Mucosa of rectum (tissue), 2 donors: ENCODE data around the gene C6orf89.

ENCODE experiments used
- H3K27ac ChIP-seq, 2 donors: one replicate each; pipeline ENCODE4 v1.7.0; 2013; ENCODE audit warnings: inconsistent platforms in 2 of 2, low read depth in 2 of 2, low read length in 2 of 2
- H3K27me3 ChIP-seq, 2 donors: one replicate each; pipeline ENCODE4 v1.7.0; 2013; ENCODE audit warnings: low read length in 2 of 2; ENCODE audit not compliant: control insufficient read depth in 2 of 2, insufficient read depth in 2 of 2
- H3K36me3 ChIP-seq, 2 donors: one replicate each; pipeline ENCODE4 v1.7.0; 2013; ENCODE audit warnings: low read length in 2 of 2; ENCODE audit not compliant: control insufficient read depth in 2 of 2, insufficient read depth in 2 of 2
- H3K4me1 ChIP-seq, 2 donors: one replicate each; pipeline ENCODE4 v1.7.0; 2013; ENCODE audit warnings: low read length in 2 of 2, mild to moderate bottlenecking in 1 of 2; ENCODE audit not compliant: control insufficient read depth in 2 of 2, insufficient read depth in 2 of 2
- H3K4me3 ChIP-seq, 2 donors: one replicate each; pipeline ENCODE4 v1.7.0; 2013; ENCODE audit warnings: low read length in 2 of 2
- H3K9ac ChIP-seq, 2 donors: one replicate each; pipeline ENCODE4 v1.7.0; 2013; ENCODE audit warnings: low read length in 2 of 2, low read depth in 1 of 2, mild to moderate bottlenecking in 1 of 2
- H3K9me3 ChIP-seq, 2 donors: one replicate each; pipeline ENCODE4 v1.7.0; 2013; ENCODE audit warnings: low read length in 2 of 2; ENCODE audit not compliant: control insufficient read depth in 2 of 2
- donor health status: healthy.
- donor health status: Normal muscosa, but diverticular disease.

C6orf89 gene

DNA sequence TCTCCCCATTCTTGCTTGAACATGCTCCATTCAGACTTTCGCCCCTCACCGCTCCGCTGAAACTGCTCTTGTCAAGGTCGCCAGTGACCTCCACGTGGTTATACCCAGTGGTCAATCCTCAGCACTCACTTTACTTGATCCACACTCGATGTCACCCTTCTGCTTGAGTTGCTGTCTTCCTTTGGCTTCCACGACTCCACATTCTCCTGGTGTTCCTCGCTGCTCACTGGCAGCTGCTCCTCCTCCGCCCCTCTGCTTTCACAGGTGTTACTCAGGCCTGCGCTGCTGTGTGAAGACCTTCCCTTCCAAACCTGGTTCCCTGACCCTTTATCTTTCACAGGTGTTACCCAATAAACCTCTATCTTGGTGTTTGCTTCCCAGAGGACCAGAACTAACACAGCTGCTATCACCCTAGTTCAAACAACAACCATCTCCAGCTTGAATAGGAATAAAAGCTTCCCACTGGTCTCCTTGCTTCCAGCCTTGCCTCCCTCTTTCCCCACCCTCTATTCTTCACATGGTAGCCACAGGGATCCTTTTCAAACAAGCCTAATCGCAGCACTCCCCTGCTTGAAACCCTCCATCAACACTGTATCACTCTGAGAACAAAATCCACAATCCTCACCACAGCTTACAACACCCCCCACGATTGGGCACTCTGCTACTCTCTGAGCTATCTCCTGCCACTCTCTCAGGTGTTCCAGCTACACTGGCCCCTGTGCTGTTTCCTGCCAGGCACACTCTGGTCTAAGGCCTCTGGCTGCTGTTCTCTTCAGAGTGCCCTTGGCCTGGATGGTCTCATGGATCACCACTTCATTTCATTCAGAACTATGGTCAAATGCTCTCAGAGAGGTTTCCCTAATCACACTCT is 21.8 kb upstream of the C6orf89 start:
- H3K4me3 ChIP-seq, result no peak overlapping the region
- H3K4me1 ChIP-seq, result no peaks in the 10 kb centered on the region
- no peaks in the 10 kb centered on the region for H3K27me3 ChIP-seq

GRCh38 chr6:36865835-36866234 is 19.9 kb upstream of the C6orf89 start:
- Histone ChIP-seq H3K27me3 (no peaks in the 10 kb centered on the region), H3K36me3 (peaks cover 9 to 16% of the 10 kb centered on the region in 2 donors), H3K9me3 (no peaks in the 10 kb centered on the region), H3K4me1 (no peaks in the 10 kb centered on the region), H3K4me3 (no peak overlapping the region), H3K9ac (no peak overlapping the region), H3K27ac (no peak overlapping the region)

More for the DNA sequence above, 21.8 kb upstream of the C6orf89 start:
- H3K36me3 ChIP-seq, result peaks cover 9 to 16% of the 10 kb centered on the region in 2 donors
- H3K27ac ChIP-seq, result no peak overlapping the region
- H3K9ac ChIP-seq, result no peak overlapping the region
- H3K9me3 ChIP-seq, result no peaks in the 10 kb centered on the region

- Histone ChIP-seq H3K9ac (no peak overlapping the region), H3K4me3 (no peak overlapping the region), H3K4me1 (no peaks in the 10 kb centered on the region), H3K27me3 (no peaks in the 10 kb centered on the region), H3K27ac (no peak overlapping the region), H3K36me3 (peaks cover 6 to 16% of the 10 kb centered on the region in 2 donors), H3K9me3 (no peaks in the 10 kb centered on the region)
Measured at GRCh38 chr6:36867471-36868224, 18.1 kb upstream of the C6orf89 start.

DNA sequence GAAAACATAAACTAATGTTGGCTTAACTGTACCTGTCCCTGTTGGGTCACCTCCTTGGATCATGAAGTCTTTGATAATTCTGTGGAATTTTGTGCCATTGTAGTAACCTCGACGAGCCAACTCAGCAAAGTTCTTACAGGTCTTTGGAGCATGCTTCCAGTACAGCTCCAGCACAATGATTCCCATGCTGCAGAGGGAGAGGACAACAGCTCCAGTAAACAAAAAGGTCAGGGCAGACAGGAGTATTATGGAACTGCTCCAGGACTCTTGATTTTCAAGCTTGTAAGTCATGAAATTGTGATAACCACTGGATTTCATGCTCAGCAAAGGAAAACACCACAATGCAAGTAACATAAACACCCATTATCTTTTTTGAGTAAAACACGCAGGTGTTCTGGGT is 14.1 kb upstream of the C6orf89 start:
- Histone ChIP-seq H3K9ac (no peak overlapping the region), H3K9me3 (no peaks in the 10 kb centered on the region), H3K4me3 (no peak overlapping the region), H3K36me3 (no peaks in the 10 kb centered on the region), H3K4me1 (peaks cover 5 to 15% of the 10 kb centered on the region in 2 donors), H3K27ac (no peak overlapping the region), H3K27me3 (no peaks in the 10 kb centered on the region)

DNA sequence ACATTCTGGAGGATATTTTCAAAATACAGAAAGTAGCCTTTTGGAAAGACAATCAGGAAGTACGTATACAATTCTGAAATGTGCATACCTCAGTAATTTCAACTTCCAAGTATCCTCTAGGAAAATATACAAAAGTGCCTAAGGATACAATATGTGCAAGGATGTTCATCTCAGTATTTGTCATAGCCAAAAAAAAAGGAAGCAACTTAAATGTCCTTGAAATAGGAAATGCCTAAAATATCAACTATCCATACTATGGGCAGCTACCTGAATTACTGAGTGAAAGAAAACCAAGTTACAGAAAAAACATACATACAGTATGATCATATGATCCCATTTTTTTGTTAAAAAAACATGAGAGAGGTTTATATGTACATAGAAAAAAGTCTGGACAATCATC is 12.6 kb upstream of the C6orf89 start:
- H3K9ac ChIP-seq, result no peak overlapping the region
- H3K4me3 ChIP-seq, result no peak overlapping the region
- H3K4me1 ChIP-seq, result peaks cover 5 to 15% of the 10 kb centered on the region in 2 donors
- H3K9me3 ChIP-seq, result no peaks in the 10 kb centered on the region
- no peaks in the 10 kb centered on the region for H3K27me3 ChIP-seq
- H3K27ac ChIP-seq, result no peak overlapping the region
- no peaks in the 10 kb centered on the region for H3K36me3 ChIP-seq

GRCh38 chr6:36873612-36874442 is 11.9 kb upstream of the C6orf89 start:
- Histone ChIP-seq H3K4me3 (peak overlapping the region; percentile 90 to 100), H3K4me1 (peaks cover 5 to 15% of the 10 kb centered on the region in 2 donors), H3K27me3 (no peaks in the 10 kb centered on the region), H3K27ac (peak overlapping the region in 1 of 2 donors; percentile 87), H3K9ac (peak overlapping the region; percentile 90 to 99), H3K9me3 (no peaks in the 10 kb centered on the region), H3K36me3 (no peaks in the 10 kb centered on the region)

GRCh38 chr6:36874443-36875249 is 11.1 kb upstream of the C6orf89 start, which contains the start of gene PPIL1:
Gene PPIL1, minus strand, starts transcription at chr6:36874803. Its CDS starts 31 bp downstream, at chr6:36874772.
- Histone ChIP-seq H3K9ac (peak within 1 kb of the TSS; percentile 90 to 99), H3K9me3 (no peaks in the 10 kb centered on the region), H3K36me3 (no peaks in the 10 kb centered on the region), H3K4me3 (peak within 1 kb of the TSS; percentile 90 to 100), H3K27ac (peak within 1 kb of the TSS; percentile 81 to 87), H3K27me3 (no peaks in the 10 kb centered on the region), H3K4me1 (peaks cover 5 to 15% of the 10 kb centered on the region in 2 donors)

DNA sequence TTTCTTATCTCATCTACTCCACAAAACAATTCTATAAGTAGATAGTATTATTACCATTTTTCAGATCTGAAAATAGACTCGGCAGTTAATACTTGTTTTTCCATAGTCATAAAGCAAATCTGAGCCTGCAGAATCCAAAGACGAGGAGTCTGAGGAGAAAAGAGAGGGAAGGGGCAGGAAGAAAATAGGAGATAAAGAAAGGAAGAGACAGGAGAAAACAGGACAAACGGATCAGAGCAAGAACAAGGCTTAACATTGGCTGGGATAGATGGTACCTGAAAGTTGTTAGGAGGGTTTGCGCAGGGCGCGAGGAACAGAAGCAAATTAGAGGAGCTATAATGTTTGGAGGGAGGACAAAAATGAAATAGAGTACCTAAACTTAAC is 10.5 kb upstream of the C6orf89 start:
- peak overlapping the region; percentile 81 to 87 for H3K27ac ChIP-seq
- no peaks in the 10 kb centered on the region for H3K9me3 ChIP-seq
- no peaks in the 10 kb centered on the region for H3K36me3 ChIP-seq
- H3K4me1 ChIP-seq, result peaks cover 5 to 15% of the 10 kb centered on the region in 2 donors
- peak overlapping the region; percentile 90 to 100 for H3K4me3 ChIP-seq
- H3K9ac ChIP-seq, result peak overlapping the region; percentile 90 to 99
- H3K27me3 ChIP-seq, result no peaks in the 10 kb centered on the region

GRCh38 chr6:36884610-36885009 is 1.1 kb upstream of the C6orf89 start:
- H3K27ac ChIP-seq, result no peak overlapping the region
- H3K4me1 ChIP-seq, result peaks cover 9 to 12% of the 10 kb centered on the region in 2 donors
- no peak overlapping the region for H3K9ac ChIP-seq
- no peak overlapping the region for H3K4me3 ChIP-seq
- no peaks in the 10 kb centered on the region for H3K36me3 ChIP-seq
- no peaks in the 10 kb centered on the region for H3K9me3 ChIP-seq
- no peaks in the 10 kb centered on the region for H3K27me3 ChIP-seq
